Thyroid gland (tissue), 4 donors: ENCODE data around the gene COL20A1. TPM values are rescaled to one million over a fixed set of nuclear protein-coding genes. Genes with fewer than 3 reads are reported as not detected.

ENCODE experiments used
- DNase-seq, 2 donors: peaks; one replicate each; pipeline ENCODE4 v3.0.0-alpha.2; 2019
- H3K27ac ChIP-seq, 3 donors: fragments of 200-600 bp; sonication (generic); 1 replicate in 2 of 3; 2 replicates in 1 of 3; pipeline ENCODE4 v1.5.1; 2016 to 2019; ENCODE audit warnings: mild to moderate bottlenecking in 1 of 3, moderate library complexity in 1 of 3
- H3K27me3 ChIP-seq: fragments of 200-600 bp; sonication (generic); one replicate; pipeline ENCODE4 v1.5.1; 2019
- H3K36me3 ChIP-seq, 2 donors: fragments of 200-600 bp; sonication (generic); one replicate each; pipeline ENCODE4 v1.5.1; 2016 to 2019
- H3K4me1 ChIP-seq, 2 donors: fragments of 200-600 bp; sonication (generic); one replicate each; pipeline ENCODE4 v1.5.1; 2017 to 2019
- H3K4me3 ChIP-seq, 3 donors: fragments of 200-600 bp; sonication (generic); replicated peaks in 1 of 3; 1 replicate in 2 of 3; 2 replicates in 1 of 3; pipeline ENCODE4 v1.5.1; 2016; ENCODE audit warnings: mild to moderate bottlenecking in 1 of 3
- H3K9me3 ChIP-seq: fragments of 200-600 bp; sonication (generic); one replicate; pipeline ENCODE4 v1.5.1; 2017
- POLR2A ChIP-seq, 2 donors: fragments of 450-650 bp; IDR thresholded peaks; one replicate each; pipeline ENCODE4 v1.6.1; 2017; ENCODE audit warnings: antibody characterized with exemption in 2 of 2, mild to moderate bottlenecking in 2 of 2, moderate library complexity in 1 of 2
- WGBS, 2 donors: methylation state at CpG; one replicate each; pipeline ENCODE4 v1.1.5; 2017; 5-methylcytosine and 5-hydroxymethylcytosine counted together
- intact Hi-C: fragments of 100-400 bp; cut with DNase I; formaldehyde crosslinking; loops from one replicate; pipeline ENCODE4 v1.15.1; 2023
- total RNA-seq, 4 donors: library from RNA; depleted of rRNA; stranded (reverse); fragments of >200 nt; gene quantifications; one replicate each; pipeline ENCODE4 v1.2.3, GENCODE V29; 2016
- TF ChIP-seq, protein P1 (sequence below), 6 experiments: fragments of 200-600 bp in 3 of 6; fragments of 450-650 bp in 3 of 6; sonication (generic) in 3 of 6; IDR thresholded peaks; one replicate each; pipeline ENCODE4 v1.5.1; 2016 to 2019; ENCODE audit warnings: antibody characterized with exemption in 6 of 6, mild to moderate bottlenecking in 2 of 6, inconsistent platforms in 1 of 6, moderate library complexity in 1 of 6

The COL20A1 gene
- total RNA-seq, 4 donors from 2014 or later: 0.13 TPM; not detected in 3

DNA sequence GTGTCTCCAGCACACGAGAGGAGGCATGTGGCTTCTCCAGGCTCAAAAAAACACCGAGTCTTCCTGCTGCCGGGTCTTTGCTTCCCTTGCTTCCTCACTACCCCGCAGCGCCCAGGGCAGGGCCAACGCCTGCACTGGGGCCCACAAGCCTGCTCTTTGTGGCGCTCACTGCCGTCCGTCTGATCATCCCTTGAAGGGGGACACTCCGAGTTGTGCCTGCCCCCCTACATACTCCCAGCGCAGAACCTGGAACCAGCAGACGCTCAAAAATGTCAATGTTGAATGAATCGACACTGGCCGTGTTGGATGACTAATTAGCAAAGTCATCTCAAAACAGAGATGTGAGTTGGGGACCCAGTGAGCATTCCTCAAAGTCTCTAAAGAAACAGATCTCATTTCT, 28.5 kb upstream of the COL20A1 start:
- no peaks in the 10 kb centered on the region for H3K36me3 ChIP-seq
- H3K4me1 ChIP-seq: peaks cover 12 to 51% of the 10 kb centered on the region in 2 donors
- 13 to 26% methylated on average over 12 to 14 of the region's 14 CpGs for WGBS, 2 donors
- H3K4me3 ChIP-seq: no peak overlapping the region
- H3K27ac ChIP-seq: peak overlapping the region in 2 of 3 donors; percentile 23 to 52
- TF ChIP-seq POLR2A (IDR thresholded peaks at IDR 0.05): no peak
- TF ChIP-seq, protein P1, sequence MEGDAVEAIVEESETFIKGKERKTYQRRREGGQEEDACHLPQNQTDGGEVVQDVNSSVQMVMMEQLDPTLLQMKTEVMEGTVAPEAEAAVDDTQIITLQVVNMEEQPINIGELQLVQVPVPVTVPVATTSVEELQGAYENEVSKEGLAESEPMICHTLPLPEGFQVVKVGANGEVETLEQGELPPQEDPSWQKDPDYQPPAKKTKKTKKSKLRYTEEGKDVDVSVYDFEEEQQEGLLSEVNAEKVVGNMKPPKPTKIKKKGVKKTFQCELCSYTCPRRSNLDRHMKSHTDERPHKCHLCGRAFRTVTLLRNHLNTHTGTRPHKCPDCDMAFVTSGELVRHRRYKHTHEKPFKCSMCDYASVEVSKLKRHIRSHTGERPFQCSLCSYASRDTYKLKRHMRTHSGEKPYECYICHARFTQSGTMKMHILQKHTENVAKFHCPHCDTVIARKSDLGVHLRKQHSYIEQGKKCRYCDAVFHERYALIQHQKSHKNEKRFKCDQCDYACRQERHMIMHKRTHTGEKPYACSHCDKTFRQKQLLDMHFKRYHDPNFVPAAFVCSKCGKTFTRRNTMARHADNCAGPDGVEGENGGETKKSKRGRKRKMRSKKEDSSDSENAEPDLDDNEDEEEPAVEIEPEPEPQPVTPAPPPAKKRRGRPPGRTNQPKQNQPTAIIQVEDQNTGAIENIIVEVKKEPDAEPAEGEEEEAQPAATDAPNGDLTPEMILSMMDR (IDR thresholded peaks at IDR 0.05): no peak
- H3K27me3 ChIP-seq: no peaks in the 10 kb centered on the region
- intact Hi-C loops: no loop called here
- no peaks in the 10 kb centered on the region for H3K9me3 ChIP-seq
- peak; percentile 47 to 72 for DNase-seq

DNA sequence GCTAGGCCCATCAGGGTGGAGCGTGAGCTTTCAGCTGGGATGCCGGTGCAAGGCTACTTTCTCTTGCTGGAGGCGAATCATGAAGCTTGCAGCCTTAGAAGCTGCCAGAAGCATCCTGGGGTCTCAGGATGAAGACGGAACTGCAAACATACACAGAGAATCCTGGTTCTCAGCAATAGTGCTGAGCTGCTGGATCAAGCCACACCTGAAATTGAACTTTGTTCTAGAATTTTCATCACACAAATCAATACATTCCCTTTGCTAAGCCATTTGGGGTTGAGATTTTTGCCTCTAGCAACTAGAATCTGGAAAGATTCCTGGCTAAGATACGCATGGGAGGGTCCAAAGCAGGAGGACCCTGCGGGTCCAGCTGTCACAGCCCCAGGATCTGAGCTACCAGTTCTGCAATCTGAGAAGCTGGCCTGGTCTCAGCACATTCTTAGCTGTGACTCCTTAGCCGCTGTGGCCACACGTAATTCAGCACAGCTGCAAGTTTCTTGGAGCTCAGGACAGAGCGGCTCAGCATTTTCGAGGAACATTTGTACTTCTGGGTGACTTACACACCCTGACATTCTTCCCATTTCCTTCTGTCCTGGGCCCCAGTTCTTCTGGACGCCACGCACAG, 27.0 kb upstream of the COL20A1 start:
- no peak overlapping the region for H3K27ac ChIP-seq
- no peaks in the 10 kb centered on the region for H3K27me3 ChIP-seq
- intact Hi-C loops: no loop called here
- DNase-seq: no peak
- no peaks in the 10 kb centered on the region for H3K9me3 ChIP-seq
- H3K36me3 ChIP-seq: no peaks in the 10 kb centered on the region
- H3K4me1 ChIP-seq: peaks cover 11 to 49% of the 10 kb centered on the region in 2 donors
- TF ChIP-seq POLR2A (IDR thresholded peaks at IDR 0.05): no peak
- TF ChIP-seq, protein P1 (IDR thresholded peaks at IDR 0.05): no peak
- 64 to 71% methylated on average over 11 to 12 of the region's 12 CpGs for WGBS, 2 donors
- H3K4me3 ChIP-seq: no peak overlapping the region

DNA sequence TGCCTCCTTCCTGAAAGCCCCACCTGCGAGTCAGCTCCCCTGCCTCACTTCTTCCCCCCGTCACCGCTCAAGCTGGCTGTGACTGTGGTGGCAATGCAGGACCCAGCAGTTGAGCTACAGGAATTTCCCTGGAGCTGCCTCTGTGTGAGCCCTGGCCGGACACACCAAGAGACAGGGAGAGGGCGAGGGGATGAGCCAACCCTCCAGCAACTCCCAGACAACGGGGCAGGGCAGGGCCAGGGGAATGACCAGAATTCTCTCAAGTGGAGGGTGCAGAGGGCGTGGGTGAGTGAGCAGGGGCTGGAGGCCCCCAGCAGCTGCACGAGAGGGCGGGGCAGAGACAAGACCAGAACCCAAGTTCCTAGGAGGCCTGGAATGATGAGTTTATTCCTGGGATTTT, 25.3 kb upstream of the COL20A1 start:
- no peak for DNase-seq
- Histone ChIP-seq H3K4me1 (peaks cover 8 to 43% of the 10 kb centered on the region in 2 donors), H3K27me3 (no peaks in the 10 kb centered on the region), H3K36me3 (no peaks in the 10 kb centered on the region), H3K4me3 (no peak overlapping the region), H3K9me3 (no peaks in the 10 kb centered on the region), H3K27ac (no peak overlapping the region)
- TF ChIP-seq POLR2A (IDR thresholded peaks at IDR 0.05): no peak
- TF ChIP-seq, protein P1 (IDR thresholded peaks at IDR 0.05): no peak
- intact Hi-C loops: no loop called here
- WGBS, 2 donors: 43 to 80% methylated on average over 2 to 5 of the region's 9 CpGs

DNA sequence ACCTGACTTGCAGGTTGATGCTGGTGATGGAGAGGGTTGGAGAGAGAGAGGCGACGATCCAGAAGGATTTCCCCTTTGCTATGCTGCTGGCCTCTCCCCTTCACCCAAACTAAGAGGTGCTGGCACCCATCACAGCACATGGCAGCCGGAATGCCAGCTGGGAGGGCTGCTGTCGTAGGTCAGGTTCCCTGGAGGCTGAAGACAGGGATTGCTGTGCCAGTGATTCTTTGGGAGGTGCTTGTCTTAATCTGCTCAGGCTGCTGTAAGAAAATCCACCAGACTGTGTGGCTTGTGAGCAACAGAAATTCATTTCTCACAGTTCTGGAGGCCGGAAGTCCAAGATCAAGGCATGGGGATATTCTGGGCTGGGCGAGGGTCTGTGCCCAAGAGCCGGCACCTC, 24.7 kb upstream of the COL20A1 start:
- no peaks in the 10 kb centered on the region for H3K9me3 ChIP-seq
- no peaks in the 10 kb centered on the region for H3K27me3 ChIP-seq
- DNase-seq: peak in 1 of 2 donors; percentile 27
- H3K4me3 ChIP-seq: no peak overlapping the region
- intact Hi-C loops: no loop called here
- TF ChIP-seq, protein P1 (IDR thresholded peaks at IDR 0.05): no peak
- no peak for TF ChIP-seq POLR2A (IDR thresholded peaks at IDR 0.05)
- no peak overlapping the region for H3K27ac ChIP-seq
- no peaks in the 10 kb centered on the region for H3K36me3 ChIP-seq
- 37 to 55% methylated on average over 5 to 7 of the region's 7 CpGs for WGBS, 2 donors
- H3K4me1 ChIP-seq: peaks cover 11 to 43% of the 10 kb centered on the region in 2 donors

DNA sequence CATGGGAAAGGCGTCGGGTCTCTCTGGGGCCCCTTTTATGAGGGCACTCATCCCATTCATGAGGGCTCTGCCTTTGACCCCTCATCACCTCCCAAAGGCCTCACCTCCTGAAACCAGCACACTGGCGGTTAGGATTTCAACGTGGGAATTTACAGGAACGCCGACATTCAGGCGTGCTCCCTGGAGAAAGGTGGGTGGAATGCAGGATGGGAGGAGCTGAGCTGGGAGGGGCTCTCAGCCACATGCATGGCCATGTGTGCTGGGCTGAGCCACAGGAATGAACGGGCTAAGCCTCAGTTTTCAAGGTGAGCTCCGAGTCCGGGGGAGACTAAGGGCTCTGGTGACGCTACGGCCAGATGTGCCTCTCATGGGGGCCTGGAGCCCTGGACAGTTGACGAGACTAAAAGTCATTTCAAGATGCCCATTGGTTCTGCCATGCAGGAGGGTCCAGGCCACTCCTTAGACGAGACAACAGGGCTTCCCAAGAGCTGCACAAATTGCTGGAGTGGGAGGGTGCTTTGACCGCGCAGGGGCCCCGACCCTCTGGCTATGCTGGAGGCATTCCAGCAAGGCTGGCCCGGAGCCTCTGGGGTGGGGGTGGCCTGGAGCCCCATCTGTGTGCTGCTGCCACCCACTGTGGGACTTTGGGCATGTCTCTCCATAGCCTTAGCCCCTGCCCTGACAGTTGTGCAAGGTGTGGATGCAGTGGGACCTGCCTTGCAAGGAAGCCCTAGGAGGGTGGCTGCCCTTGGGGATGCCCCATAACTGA, 24.1 kb upstream of the COL20A1 start:
- Histone ChIP-seq H3K27ac (no peak overlapping the region), H3K27me3 (no peaks in the 10 kb centered on the region), H3K4me1 (peaks cover 17 to 47% of the 10 kb centered on the region in 2 donors), H3K4me3 (no peak overlapping the region), H3K36me3 (no peaks in the 10 kb centered on the region), H3K9me3 (no peaks in the 10 kb centered on the region)
- DNase-seq: peak in 1 of 2 donors; percentile 34
- TF ChIP-seq POLR2A (IDR thresholded peaks at IDR 0.05): no peak
- TF ChIP-seq, protein P1 (IDR thresholded peaks at IDR 0.05): no peak
- intact Hi-C loops: no loop called here
- WGBS, 2 donors: 33 to 37% methylated on average over 12 to 13 of the region's 18 CpGs
